ENCODE data around the gene SPACA1. TPM values are rescaled to one million over a fixed set of nuclear protein-coding genes. Genes with fewer than 3 reads are reported as not detected.

The SPACA1 gene
- total and polyA plus RNA-seq, 9 donors: not detected

DNA sequence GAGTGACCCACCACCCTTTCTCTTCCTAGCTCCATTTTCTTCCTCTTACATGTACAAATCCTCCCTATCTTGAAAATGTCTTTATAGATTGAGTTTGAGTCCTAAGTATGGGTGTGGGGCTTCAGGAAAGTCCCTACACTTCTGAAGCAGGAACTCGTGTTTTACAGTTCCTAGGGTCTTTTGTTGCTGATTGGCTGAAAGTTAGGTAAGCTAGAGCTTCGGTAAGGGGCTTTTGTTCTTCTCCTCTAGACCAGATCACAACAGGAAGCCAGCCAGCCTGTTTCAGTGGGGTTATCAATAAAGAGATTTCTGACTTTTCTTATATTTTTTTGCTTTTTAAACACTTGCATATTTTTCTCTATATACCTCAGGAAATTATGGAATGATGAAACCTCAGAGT is 67.2 kb downstream of the SPACA1 start:
- TF ChIP-seq POLR2A (IDR thresholded peaks at IDR 0.05) (no peak), CTCF (IDR thresholded peaks at IDR 0.05) (no peak), EP300 (IDR thresholded peaks at IDR 0.05) (no peak)
- intact Hi-C loops (cut with DNase I): no loop called here
- H3K27me3 ChIP-seq: no peaks in the 10 kb centered on the region
- no peaks in the 10 kb centered on the region for H3K4me1 ChIP-seq (ENCODE audit: insufficient read depth)
- H3K27ac ChIP-seq: no peak overlapping the region
- no peak overlapping the region for H3K4me3 ChIP-seq
- 45 to 55% (median 47%) methylated on average over 2 of the region's 2 CpGs for WGBS, 3 donors
- H3K9me3 ChIP-seq: no peaks in the 10 kb centered on the region
- H3K36me3 ChIP-seq: no peaks in the 10 kb centered on the region
- no peak for DNase-seq

DNA sequence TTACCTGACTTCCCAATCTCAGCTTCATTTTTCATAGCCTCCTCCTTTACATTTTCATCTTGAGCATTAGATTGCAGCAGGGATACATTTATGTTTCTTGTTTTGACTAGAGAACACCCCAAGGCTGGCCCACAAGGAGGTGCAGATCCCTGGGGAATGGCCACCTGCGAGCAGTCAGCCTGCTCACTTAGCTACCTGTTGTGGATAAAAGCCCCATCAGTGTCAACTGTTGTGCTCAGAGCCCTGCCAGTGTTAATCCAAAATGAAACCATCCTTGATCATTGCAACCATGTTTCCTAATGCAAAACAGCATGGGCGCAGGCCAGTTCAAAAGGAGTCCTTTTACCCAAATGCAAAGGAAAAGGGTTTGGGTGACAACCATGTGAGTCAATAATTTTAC is 67.7 kb downstream of the SPACA1 start:
- Histone ChIP-seq H3K4me1 (ENCODE audit: insufficient read depth) (no peaks in the 10 kb centered on the region), H3K4me3 (no peak overlapping the region), H3K27me3 (no peaks in the 10 kb centered on the region), H3K36me3 (no peaks in the 10 kb centered on the region), H3K27ac (no peak overlapping the region), H3K9me3 (no peaks in the 10 kb centered on the region)
- intact Hi-C loops (cut with DNase I): no loop called here
- no peak for TF ChIP-seq POLR2A (IDR thresholded peaks at IDR 0.05)
- no peak for TF ChIP-seq EP300 (IDR thresholded peaks at IDR 0.05)
- TF ChIP-seq CTCF (IDR thresholded peaks at IDR 0.05): no peak
- no peak for DNase-seq
- WGBS, 3 donors: 42 to 88% (median 46%) methylated on average over 2 of the region's 2 CpGs

DNA sequence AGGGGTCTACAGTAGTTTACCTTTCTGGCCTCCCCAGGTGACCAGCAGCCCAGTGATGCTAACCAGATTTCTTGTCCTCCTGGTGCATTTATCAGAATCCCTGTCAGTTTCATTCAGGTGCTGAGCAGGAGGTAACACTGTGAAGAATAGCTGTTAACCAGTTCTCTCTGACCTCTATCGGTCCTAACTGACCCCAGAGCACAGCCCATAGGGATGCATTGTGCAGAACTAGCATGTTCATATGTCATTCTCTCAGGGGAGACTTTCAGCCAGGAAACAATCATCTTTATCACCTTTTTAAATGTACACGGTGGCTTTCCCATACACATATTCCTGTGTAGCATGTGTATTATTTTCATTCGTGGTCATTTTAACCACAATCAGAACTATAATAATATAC is 68.6 kb downstream of the SPACA1 start:
- 11 to 37% (median 12%) methylated on average over 3 of the region's 3 CpGs for WGBS, 3 donors
- Histone ChIP-seq H3K27me3 (no peaks in the 10 kb centered on the region), H3K9me3 (no peaks in the 10 kb centered on the region), H3K4me3 (no peak overlapping the region), H3K36me3 (no peaks in the 10 kb centered on the region), H3K4me1 (ENCODE audit: insufficient read depth) (no peaks in the 10 kb centered on the region), H3K27ac (no peak overlapping the region)
- intact Hi-C loops (cut with DNase I): no loop called here
- TF ChIP-seq POLR2A (IDR thresholded peaks at IDR 0.05) (no peak), CTCF (IDR thresholded peaks at IDR 0.05) (no peak), EP300 (IDR thresholded peaks at IDR 0.05) (no peak)
- no peak for DNase-seq

Other genes with a start within 250 kb of the SPACA1 start
- gene CNR1, start 118.5 kb downstream of the SPACA1 start, total RNA-seq: 1 to 10 TPM in 6 of 7 donors, under 1 TPM in 1; 0.43 to 3.7 (median 1.8) TPM
- 1 to 10 TPM in 1 of 2 donors, under 1 TPM in 1; 0.80 to 4.2 TPM for gene CNR1, start 118.5 kb downstream of the SPACA1 start, polyA plus RNA-seq

All from ovary (tissue), 9 donors.